ENCODE data around the gene UCN2. TPM values are rescaled to one million over a fixed set of nuclear protein-coding genes. Genes with fewer than 3 reads are reported as not detected.

UCN2 gene
- total and polyA plus RNA-seq, 2 of the 8 experiments (the other 6 are each of a cell fraction or from before 2014, with no cell fraction given) = 0.14 TPM; not detected in 1

GRCh38 chr3:48569808-48570450 lies 6.3 kb upstream of the UCN2 start:
- WGBS, 2 experiments (ENCODE audit: extremely low coverage in 1 of 2, insufficient coverage in 1 of 2, insufficient read length in 1 of 2, insufficient replicate concordance in 2 of 2, low coverage in 1 of 2, low lambda C conversion rate in 2 of 2, missing lambda C conversion rate in 1 of 2) = 96% methylated on average over 16 of the region's 18 CpGs; no CpG with 5 or more reads in 1 of the 2 experiments
- H3K4me1 ChIP-seq (replicated peaks in 1 of 4; ENCODE audit: control insufficient read depth in 3 of 4, insufficient read depth in 4 of 4, low read length in 3 of 4) = no peaks in the 10 kb centered on the region

More at GRCh38 chr3:48569808-48570450, 6.3 kb upstream of the UCN2 start:
- H3K23ac ChIP-seq (ENCODE audit: insufficient read length) = no peak overlapping the region
- H3K56ac ChIP-seq (replicated peaks; ENCODE audit: insufficient read length, low read depth, low read length) = no peak overlapping the region
- H3K4ac ChIP-seq (replicated peaks; ENCODE audit: insufficient read length, low read depth, low read length) = no peak overlapping the region
- no peak overlapping the region for H3K4me2 ChIP-seq (ENCODE audit: insufficient read depth in 1 of 2, low read depth in 2 of 2, low read length in 2 of 2)
- H4K91ac ChIP-seq (replicated peaks; ENCODE audit: insufficient read length, low read length) = no peak overlapping the region
- CTCF ChIA-PET (ENCODE audit: partially characterized antibody) = interaction anchor here (0.8 to 1.0 kb wide), 3 partner anchors 11 to 21 kb away, joined by 3 read pairs; no protein-coding TSS in a partner anchor
- H3K14ac ChIP-seq (ENCODE audit: insufficient read length) = no peak overlapping the region
- no peaks in the 10 kb centered on the region for H3K36me3 ChIP-seq (ENCODE audit: control insufficient read depth in 2 of 4, insufficient read depth in 4 of 4, low read length in 3 of 4)
- H3K27ac ChIP-seq (ENCODE audit: low read depth, low read length) = no peak overlapping the region
- FAIRE-seq (no peak), DNase-seq (ENCODE audit: low read depth in 1 of 2, low spot score in 2 of 2) (no peak)
- no peaks in the 10 kb centered on the region; a peak in 1 of 7 replicates for H3K27me3 ChIP-seq (replicated peaks in 1 of 4; ENCODE audit: control insufficient read depth in 3 of 4, extremely low read depth in 1 of 4, insufficient read depth in 3 of 4, low read length in 3 of 4)
- no peak overlapping the region for H2BK15ac ChIP-seq (ENCODE audit: low read length)
- peak overlapping the region; percentile 21; the same call in 1 of the 2 replicates for H4K8ac ChIP-seq (ENCODE audit: extremely low read depth, insufficient read depth, low read length)
- POLR2A ChIA-PET (ENCODE audit: partially characterized antibody) = no interaction called here
- TF ChIP-seq FOSL1 (IDR thresholded peaks at IDR 0.05; ENCODE audit: insufficient read depth, low read depth, low read length) (no peak), TAF1 (IDR thresholded peaks at IDR 0.05; ENCODE audit: low read depth, low read length) (no peak)
- H2BK5ac ChIP-seq (ENCODE audit: low read depth, low read length) = no peak overlapping the region
- H4K5ac ChIP-seq (ENCODE audit: insufficient read length, low read depth, low read length) = no peak overlapping the region
- H3K4me3 ChIP-seq (ENCODE audit: extremely low read depth in 1 of 4, insufficient read depth in 2 of 4, low read depth in 3 of 4, low read length in 4 of 4) = no peak overlapping the region
- H2BK120ac ChIP-seq (replicated peaks; ENCODE audit: low read depth, low read length) = no peak overlapping the region
- peaks cover 0 to 4% of the 10 kb centered on the region in 2 experiments for H4K20me1 ChIP-seq (replicated peaks in 1 of 2; ENCODE audit: control insufficient read depth in 1 of 2, insufficient read depth in 2 of 2, low read length in 2 of 2)
- no peaks in the 10 kb centered on the region for H3K9me3 ChIP-seq (ENCODE audit: insufficient read depth in 2 of 2, low read depth in 1 of 2, low read length in 1 of 2)
- H3K18ac ChIP-seq (ENCODE audit: extremely low read depth, low read length) = no peak overlapping the region
- H2BK12ac ChIP-seq (ENCODE audit: low read depth, low read length) = no peak overlapping the region
- no peaks in the 10 kb centered on the region for H3K79me2 ChIP-seq (ENCODE audit: control insufficient read depth in 1 of 2, insufficient read depth in 2 of 2, low read length in 2 of 2)
- H2AFZ ChIP-seq (ENCODE audit: low read length) = no peak overlapping the region
- no peak overlapping the region for H2BK20ac ChIP-seq (ENCODE audit: low read length)
- no peak overlapping the region for H3K9ac ChIP-seq (replicated peaks in 1 of 4; ENCODE audit: extremely low read depth in 1 of 4, low read depth in 3 of 4, low read length in 3 of 4)
- peaks cover 2% of the 10 kb centered on the region; the same call in 1 of the 2 replicates for H3K23me2 ChIP-seq (ENCODE audit: low read depth, low read length)
- H2AK5ac ChIP-seq (ENCODE audit: low read depth, low read length) = no peak overlapping the region
- H3K79me1 ChIP-seq (ENCODE audit: low read depth, low read length) = no peaks in the 10 kb centered on the region

Data from H1 (cell line).